Gastrocnemius medialis (tissue), 4 donors: ENCODE data around the gene ESPN.

ENCODE experiments used
- CTCF ChIP-seq, 5 experiments: fragments of 450-650 bp in 3 of 5; fragments of 200-600 bp in 2 of 5; sonication (generic) in 2 of 5; IDR thresholded peaks in 4 of 5; conservative IDR thresholded peaks in 1 of 5; 1 replicate in 4 of 5; 2 replicates in 1 of 5; pipeline ENCODE4 v1.5.1; 2016 to 2019; ENCODE audit warnings: antibody characterized with exemption in 5 of 5, mild to moderate bottlenecking in 3 of 5, moderate library complexity in 3 of 5
- POLR2A ChIP-seq, 2 donors: fragments of 450-650 bp; IDR thresholded peaks; one replicate each; pipeline ENCODE4 v1.6.1; 2017; ENCODE audit warnings: antibody characterized with exemption in 2 of 2, mild to moderate bottlenecking in 2 of 2, moderate library complexity in 2 of 2

- TF ChIP-seq POLR2A (IDR thresholded peaks at IDR 0.05) (no peak), CTCF (IDR thresholded peaks at IDR 0.05 in 4 of 5, conservative IDR thresholded peaks at IDR 0.05 in 1 of 5) (no peak)
These were observed 2.4 kb downstream of the ESPN start for GRCh38 chr1:6426972-6427350.
